Measurements from ENCODE around the gene PDK1.
"Not testable (repeated sequence)": the region's sequence is repeated elsewhere in the genome, so short reads cannot be mapped to it uniquely, and the experiment has no call there.

The PDK1 gene

DNA sequence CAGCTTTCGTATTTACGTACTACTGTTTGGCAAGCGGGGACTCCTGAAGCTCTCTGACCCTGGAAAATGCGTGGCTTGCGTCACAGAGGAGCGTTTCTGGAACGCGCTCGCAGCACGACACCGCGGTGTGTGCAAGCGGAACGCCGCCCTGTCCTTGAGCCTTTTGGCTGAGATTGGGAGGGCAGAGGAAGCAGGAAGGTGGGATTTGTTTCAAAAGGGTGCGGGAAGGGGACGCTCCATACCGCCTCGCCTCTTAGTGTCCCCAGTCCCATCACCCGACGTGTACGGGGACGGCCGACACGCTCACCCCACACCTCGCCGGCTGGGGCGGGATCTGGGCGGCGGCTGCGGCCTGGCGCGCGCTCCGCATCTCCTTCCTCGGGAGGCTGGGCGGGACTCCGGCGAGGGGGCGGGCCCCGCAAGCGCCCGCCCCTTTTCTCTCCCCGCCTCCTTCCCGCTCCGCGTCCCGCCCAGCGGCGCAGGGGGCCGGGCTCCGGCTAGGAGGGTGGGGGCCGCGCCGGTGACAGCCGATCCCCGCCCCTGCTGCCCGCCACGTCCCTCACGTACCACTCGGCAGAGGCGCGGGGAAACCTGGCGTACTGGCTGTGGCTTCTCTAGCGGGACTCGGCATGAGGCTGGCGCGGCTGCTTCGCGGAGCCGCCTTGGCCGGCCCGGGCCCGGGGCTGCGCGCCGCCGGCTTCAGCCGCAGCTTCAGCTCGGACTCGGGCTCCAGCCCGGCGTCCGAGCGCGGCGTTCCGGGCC, at the start of gene PDK1:
TSS of gene PDK1 (plus strand) at position 569 of the 762 bp plus-strand sequence. CDS start at position 630, 61 bp downstream.
- peak; percentile 93 for DNase-seq (ENCODE audit: low spot score)

DNA sequence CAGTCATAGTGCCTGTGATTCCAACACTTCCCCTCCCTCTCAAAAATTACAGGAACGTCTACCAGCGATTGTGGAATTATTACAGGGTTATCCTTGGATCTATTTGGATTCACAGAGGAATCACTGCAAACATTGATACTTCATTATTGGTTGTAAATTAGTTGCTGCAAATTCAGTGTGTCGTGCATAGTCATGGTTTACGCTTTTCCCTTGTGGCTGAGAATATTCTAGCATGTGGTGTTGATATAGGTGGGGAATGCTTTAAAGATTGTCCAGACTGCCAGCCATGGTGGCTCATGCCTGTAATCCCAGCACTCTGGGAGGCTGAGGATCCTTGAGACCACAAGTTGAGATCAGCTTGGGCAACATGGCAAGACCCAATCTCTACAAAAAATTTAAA, 48.7 kb upstream of the PDK1 start:
- no peak for DNase-seq (ENCODE audit: low spot score)

DNA sequence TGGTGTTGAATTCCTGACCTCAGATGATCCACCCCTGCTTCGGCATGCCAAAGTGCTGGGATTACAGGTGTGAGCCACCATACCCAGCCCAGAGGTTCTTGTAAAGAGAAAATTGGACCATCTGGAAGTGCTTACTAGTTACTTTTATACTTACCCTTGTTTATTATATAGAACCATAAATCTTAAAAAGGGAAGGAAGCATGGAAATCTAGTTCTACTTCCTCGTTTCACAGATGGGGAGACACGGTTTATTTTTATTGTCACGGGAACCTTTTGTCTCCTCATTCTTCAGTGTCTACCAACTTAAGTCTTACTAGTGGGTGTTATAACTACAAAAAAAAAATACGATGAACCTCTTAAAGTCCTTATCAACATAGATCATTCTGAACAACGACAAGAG, 45.8 kb upstream of the PDK1 start:
- DNase-seq (ENCODE audit: low spot score): no peak

DNA sequence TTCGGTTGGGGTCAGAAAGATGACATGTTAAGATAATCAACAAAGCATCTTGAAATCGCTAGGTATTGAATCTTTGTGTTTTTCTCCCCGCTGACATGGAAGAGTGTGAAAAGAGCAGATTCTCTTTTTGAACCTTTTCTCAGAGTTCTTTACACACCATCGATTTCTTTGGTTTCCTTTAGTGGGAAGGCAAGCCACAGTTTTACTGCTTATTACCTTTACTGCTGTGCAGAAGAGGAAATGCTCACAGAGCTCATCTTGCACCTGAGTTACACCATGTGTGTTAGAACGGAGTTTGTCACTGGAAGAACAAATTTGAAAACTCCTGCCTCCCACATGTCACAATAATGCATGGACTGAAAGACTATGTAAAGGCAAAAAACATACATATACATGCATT, 45.3 kb upstream of the PDK1 start:
- DNase-seq (ENCODE audit: low spot score): no peak

DNA sequence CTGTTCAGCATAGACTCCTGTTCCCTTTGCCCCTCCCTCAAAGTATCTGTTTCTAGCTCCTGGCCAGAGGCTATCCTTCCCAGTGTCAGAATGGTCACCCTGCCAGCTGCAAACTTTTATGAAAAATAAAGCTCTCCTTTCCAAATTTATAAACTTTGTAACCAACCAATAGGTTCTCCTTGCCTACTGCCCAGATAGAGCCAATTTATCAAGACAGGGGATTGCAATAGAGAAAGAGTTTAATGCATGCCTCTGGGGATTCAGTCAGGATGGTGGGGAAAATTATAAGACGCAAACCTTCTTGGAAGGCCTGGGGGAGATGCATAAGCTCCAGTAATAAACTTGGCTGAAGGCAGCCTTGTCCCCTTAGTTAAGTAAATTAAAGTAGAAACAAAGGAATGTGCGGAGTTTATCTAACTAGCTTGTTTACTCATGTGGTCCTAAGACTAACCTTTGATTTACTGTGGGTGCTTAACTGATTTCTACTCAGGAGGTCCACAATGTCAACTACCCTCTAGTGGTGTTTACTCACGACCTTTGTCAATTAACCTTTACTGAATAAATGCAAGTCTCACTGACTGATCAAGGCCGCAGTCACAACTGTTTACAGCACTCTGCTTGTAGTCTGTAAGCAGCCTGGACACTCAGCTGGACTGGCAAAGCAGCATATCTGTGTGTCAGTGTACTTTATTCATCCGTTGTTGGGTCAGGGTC, 42.9 kb upstream of the PDK1 start:
- DNase-seq (ENCODE audit: low spot score): no peak

DNA sequence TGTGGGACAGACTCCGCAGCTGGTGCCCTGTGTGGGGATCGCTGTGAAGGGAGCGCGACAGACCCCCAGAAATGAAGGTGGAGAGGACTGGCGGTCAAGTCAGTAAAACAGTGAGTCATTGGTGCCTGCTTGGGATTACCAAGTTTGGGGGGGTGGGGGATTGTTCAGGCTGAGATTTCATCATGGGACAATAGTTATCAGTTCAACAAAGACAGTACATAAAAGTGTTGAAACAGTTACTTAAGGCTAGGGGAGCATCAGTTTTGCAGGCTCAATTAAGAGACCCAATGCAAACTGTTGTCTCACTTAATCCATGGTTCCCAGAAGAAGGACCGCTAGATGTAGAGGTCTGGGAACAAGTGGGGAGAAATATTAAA, 42.4 kb upstream of the PDK1 start:
- no peak for DNase-seq (ENCODE audit: low spot score)

GRCh38 chr2:172513935-172514586, 41.8 kb upstream of the PDK1 start:
- DNase-seq (ENCODE audit: low spot score): peak; percentile 83

DNA sequence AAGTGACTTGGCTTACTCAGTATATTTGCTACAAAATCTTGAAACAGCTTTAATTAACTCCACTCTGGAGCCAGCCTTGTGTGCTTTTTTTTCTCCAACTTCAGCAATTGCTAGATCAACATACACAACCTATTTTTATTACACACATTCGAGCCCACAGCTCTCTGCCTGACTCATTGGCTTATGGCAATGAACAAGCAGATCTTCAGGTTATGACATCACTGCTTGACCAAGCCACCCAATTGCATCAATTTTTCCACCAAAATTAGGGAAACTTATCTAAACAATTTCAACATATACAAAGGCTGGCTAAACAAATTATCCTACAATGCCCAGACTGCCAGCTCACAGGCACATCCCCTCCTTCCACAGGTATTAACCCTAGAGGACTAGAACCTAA, 39.6 kb upstream of the PDK1 start:
- DNase-seq (ENCODE audit: low spot score): no peak

GRCh38 chr2:172518995-172519394, 36.9 kb upstream of the PDK1 start:
- DNase-seq (ENCODE audit: low spot score): no peak

DNA sequence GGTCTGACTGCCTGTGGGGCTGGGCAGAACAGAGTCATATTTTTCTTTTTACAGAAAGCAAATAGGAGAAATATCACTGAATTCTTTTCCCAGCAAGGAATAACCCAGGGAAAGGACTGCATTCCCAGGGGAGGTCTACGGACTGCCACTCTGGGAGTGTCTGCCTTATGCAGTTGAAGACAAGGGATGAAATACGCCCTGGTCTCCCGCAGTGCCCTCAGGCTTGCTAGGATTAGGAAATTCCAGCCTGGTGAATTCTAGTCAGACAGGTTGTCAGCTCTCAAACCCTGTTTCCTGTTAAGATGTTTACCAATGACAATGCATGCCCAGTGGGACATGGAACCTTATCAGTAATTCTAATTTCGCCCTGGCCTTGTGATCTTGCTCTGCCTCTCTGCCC, 30.3 kb upstream of the PDK1 start:
- no peak for DNase-seq (ENCODE audit: low spot score)

DNA sequence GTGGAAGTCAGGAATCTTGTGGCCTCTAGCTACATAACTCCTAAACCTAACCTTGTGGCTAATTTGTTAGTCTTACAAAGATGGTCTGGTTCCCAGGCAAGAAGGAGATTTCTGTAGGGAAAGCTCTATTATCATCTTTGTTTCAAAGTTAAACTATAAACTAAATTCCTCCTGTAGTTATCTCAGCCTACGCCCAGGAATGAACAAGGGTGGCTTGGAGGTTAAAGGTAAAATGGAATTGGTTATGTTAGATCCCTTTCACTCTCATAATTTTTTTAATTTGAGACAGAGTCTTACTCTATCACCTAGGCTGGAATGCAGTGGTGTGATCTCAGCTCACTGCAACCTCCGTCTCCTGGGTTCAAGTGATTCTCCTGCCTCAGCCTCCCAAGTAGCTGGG, 24.6 kb upstream of the PDK1 start:
- DNase-seq (ENCODE audit: low spot score): no peak

DNA sequence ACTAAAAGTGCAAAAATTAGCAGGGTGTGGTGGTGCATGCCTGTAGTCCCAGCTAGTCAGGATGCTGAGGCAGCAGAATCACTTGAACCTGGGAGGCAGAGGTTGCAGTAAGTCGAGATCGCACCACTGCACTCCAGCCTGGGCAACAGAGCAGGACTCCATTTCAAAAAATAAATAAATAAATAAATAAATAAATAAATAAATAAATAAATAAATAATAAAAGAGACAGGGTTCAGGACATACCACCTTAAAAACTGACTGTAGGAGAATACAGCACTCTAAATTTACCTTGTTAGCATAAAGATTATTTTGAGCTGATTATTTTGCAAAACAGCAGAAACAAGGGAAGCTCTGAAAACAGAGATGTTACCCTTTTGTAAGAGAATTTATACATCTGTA, 23.4 kb upstream of the PDK1 start:
- DNase-seq (ENCODE audit: low spot score): not testable (repeated sequence)

DNA sequence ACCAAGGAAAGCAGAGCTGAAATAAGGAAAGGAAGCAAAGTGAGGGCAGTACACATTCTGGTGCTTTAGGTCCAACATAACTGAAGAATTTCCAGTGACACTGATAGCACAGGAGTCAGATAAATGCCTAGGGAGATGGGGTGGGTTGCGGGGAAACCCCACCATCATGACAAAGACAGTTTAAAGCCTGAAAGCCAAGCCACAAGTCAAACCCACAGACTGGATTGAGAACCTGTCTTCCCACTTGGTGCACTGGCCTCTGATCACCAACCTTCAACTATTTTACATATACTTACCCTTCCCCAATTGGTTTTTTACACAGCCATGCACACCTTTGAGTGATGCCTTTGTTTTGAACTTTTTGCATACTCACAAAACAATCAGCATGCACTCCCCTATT, 22.2 kb upstream of the PDK1 start:
- DNase-seq (ENCODE audit: low spot score): no peak

DNA sequence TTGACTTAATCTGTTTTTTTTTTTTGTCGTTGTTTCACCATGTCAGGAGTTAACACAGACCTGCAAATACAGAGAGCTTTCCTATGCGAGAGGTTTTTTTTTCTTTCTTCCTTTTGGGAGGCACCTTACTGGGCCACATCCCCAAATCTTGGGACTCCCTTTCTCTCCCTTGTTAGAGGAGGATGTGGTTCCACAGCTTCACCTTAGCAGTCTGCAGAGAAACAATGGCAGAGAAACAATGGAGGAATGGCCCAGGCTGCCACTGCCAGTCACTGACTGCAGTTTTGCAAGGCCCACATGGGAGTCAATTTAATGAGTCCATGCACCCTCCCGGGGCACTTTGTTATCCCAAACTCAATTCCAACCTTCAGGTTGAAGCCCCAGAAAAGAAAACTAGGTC, 20.8 kb upstream of the PDK1 start:
- no peak for DNase-seq (ENCODE audit: low spot score)

- DNase-seq (ENCODE audit: low spot score): not testable (repeated sequence)
These were observed 18.0 kb upstream of the PDK1 start for GRCh38 chr2:172537851-172538250.

- no peak for DNase-seq (ENCODE audit: low spot score)
These were observed 16.1 kb upstream of the PDK1 start for GRCh38 chr2:172539767-172540166.

DNA sequence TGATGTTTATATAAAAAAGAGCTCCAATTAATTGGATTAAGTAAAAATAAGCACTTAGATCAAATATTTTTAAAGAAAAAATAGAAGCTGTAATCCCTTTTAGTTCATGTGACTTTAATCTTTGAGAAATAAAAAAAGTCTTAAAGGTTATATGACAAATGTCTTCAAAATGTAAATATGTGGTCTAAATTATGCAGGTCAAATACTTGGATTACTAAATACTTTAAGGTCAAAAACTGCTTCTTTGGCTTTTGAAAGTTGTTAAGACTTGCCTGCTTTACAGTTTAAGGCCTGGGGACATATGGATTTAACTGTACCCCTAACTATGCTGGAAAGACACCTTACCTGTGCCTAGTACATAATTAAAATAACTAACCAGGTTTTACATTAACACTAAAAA, 15.5 kb upstream of the PDK1 start:
- DNase-seq (ENCODE audit: low spot score): no peak

DNA sequence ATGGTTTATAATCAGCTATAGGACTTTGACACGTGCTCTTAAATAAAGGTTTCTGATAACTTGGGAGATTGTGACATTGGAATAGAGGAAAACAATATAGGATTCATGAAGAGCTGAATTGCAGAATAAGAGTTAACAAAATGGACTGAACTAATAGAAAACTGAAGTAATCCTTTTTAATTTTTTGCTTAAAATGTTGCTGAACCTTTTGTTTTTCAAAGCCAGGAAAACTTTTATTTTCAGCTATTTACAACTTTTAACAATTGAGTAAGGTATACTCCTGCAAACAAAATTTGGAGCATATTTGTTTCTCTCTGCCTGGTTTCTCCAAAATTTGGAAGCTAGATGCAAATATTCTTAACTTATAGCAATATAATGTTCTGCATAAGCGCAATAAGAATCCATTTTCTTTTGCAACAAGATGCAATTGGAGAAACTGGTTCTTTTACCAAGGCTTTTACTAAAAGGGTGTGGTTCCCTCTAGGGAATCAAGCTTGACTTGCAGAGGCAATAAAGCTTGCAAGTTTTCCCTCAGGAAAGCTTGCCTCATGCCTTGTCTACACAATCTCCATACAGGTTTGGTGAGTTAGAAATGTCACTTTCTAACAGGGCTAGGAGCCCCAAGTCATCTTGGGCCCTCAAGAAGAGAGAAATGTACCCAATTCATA, 10.3 kb upstream of the PDK1 start:
- no peak for DNase-seq (ENCODE audit: low spot score)

DNA sequence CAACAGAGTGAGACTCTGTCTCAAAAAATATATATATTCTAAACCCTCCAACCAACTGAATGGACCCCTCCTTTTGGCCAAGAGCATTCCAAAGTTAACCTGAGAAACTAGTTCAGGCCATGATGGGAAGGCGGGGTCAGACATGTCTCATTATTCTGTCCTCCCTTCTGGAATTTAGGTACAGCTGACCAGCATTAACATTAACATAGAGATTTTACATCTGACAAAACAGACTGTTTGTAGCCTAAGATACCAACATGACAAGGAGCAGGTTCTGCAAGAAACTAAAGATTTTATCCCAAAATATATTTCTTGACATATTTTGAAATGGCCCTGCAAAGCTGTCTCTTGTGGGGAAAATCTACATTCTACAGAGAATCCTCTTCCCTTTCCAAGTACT, 6.8 kb upstream of the PDK1 start:
- DNase-seq (ENCODE audit: low spot score): no peak

DNA sequence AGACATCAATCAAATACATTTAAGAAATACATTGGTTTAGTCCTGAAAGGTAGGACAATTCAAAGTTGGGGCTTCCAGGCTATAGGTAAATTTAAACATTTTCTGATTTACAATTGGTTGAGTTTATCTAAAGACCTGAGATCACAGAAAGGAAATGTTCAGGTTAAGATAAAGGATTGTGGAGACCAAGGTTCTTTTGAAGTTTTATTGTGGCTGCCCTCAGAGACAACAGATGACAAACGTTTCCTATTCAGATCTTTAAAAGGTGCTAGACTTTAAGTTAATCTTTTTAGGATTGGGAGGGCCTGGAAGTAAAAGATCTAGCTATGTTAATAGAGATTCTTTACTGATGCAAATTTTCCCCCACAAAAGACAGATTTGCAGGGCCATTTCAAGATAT, 6.1 kb upstream of the PDK1 start:
- DNase-seq (ENCODE audit: low spot score): not testable (repeated sequence)

GRCh38 chr2:172550419-172550818, 5.5 kb upstream of the PDK1 start:
- no peak for DNase-seq (ENCODE audit: low spot score)

DNA sequence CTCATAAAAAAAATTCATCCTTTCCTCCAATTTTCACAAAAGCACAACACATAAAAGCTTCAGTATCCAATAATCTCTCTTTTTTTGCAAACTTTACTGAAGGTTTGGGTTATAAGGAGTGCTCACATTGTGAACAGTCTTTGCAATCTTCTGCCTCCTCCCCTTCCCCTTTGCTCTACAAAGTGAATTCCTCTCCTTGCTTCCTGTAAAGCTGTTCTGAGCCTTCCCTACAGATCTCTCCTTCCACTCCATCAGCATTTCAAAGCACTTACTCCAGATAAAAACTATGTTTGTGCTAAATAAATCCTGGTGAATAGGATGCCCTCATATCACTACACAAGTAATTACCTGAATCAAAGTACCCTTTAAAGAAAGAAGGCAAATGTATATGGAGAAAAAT, 4.6 kb upstream of the PDK1 start:
- no peak for DNase-seq (ENCODE audit: low spot score)
